Activated CD4-positive, CD25-positive, alpha-beta regulatory T cell (primary cell): Measurements from ENCODE around the gene ARHGEF19.

Source experiments
- DNase-seq, 4 experiments: peaks; one replicate each; lab custom pipeline; 2025; lab: John Stamatoyannopoulos, UW

Gene ARHGEF19

GRCh38 chr1:16149702-16150488 is 62.6 kb downstream of the ARHGEF19 start:
- DNase-seq: no peak

DNA sequence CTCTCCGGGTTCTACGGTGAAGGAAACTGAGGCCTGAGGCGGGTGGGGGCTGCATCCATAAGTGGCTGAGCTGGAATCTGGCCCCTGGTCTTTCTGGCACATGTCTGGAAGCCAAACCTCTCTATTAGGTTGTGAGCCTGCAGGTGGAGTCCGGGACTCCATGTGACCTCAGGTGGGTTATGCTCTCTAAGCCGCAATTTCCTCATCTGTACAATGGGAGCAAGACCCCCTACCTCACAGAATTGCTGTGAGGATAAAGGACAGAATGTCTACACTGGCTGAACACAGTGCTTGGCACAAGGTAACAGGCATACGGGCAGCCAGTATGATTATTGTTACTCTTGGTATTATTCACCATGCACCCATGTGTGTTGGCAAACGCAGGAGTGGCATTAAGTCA is 63.3 kb downstream of the ARHGEF19 start:
- no peak for DNase-seq

GRCh38 chr1:16148329-16149092 is 63.9 kb downstream of the ARHGEF19 start:
- no peak for DNase-seq
